Left lung (tissue), 10 donors: ENCODE results near the gene PARD6B. TPM values are rescaled to one million over a fixed set of nuclear protein-coding genes. Genes with fewer than 3 reads are reported as not detected.
"Not testable (repeated sequence)": the region's sequence is repeated elsewhere in the genome, so short reads cannot be mapped to it uniquely, and the experiment has no call there.

ENCODE experiments used
- ATAC-seq: fragments of 200-7000 bp; cut with Tn5 transposase; one replicate; pipeline ENCODE4 v1.9.1; 2020; ENCODE audit warnings: moderate library complexity
- DNase-seq, 4 donors: peaks; one replicate each; pipeline ENCODE4 v3.0.0-alpha.2; 2013 to 2020
- H3K27ac ChIP-seq, 2 donors: fragments of 200-600 bp; sonication (generic) in 1 of 2; one replicate each; pipeline versions ENCODE4 v1.5.0 to v1.8.0; 2020 to 2021
- H3K27me3 ChIP-seq, 2 donors: fragments of 200-600 bp; sonication (generic) in 1 of 2; one replicate each; pipeline versions ENCODE4 v1.5.0 to v1.8.0; 2020 to 2021
- H3K36me3 ChIP-seq, 2 donors: fragments of 200-600 bp; sonication (generic) in 1 of 2; one replicate each; pipeline versions ENCODE4 v1.5.0 to v1.8.0; 2020 to 2021
- H3K4me1 ChIP-seq, 2 donors: fragments of 200-600 bp; one replicate each; pipeline ENCODE4 v1.8.0; 2021
- H3K4me3 ChIP-seq, 2 donors: fragments of 200-600 bp; sonication (generic) in 1 of 2; one replicate each; pipeline versions ENCODE4 v1.5.0 to v1.8.0; 2020 to 2021; ENCODE audit warnings: mild to moderate bottlenecking in 1 of 2
- H3K9me3 ChIP-seq, 2 donors: fragments of 200-600 bp; sonication (generic) in 1 of 2; one replicate each; pipeline versions ENCODE4 v1.5.0 to v1.8.0; 2020 to 2021
- CTCF ChIP-seq, 2 donors: fragments of 200-600 bp; sonication (generic) in 1 of 2; IDR thresholded peaks; one replicate each; pipeline versions ENCODE4 v1.5.0 to v1.8.0; 2021; ENCODE audit warnings: antibody characterized with exemption in 2 of 2
- intact Hi-C, 2 donors: fragments of 100-400 bp; cut with DNase I; formaldehyde crosslinking; loops; one replicate each; pipeline versions ENCODE4 v1.11.2 to v1.14.2; 2022
- polyA plus RNA-seq, 6 donors: library from polyadenylated mRNA; unstranded; fragments of 120-200 nt; gene quantifications; one replicate each; pipeline ENCODE4 v1.2.1, GENCODE V29; 2013; ENCODE audit not compliant: insufficient read length in 6 of 6
- total RNA-seq, 2 donors: library from RNA; stranded (reverse); fragmentation: NEBNext Ultra II Directional; extraction: Animal tissue kit (Norgen Biotek cat#: 25700); gene quantifications; one replicate each; pipeline ENCODE4 v1.2.1, GENCODE V29; 2021
- donor health status: DM: no; HTN: yes; CAD: no.
- donor health status: DM: no; HTN: no; CAD: no.

The PARD6B gene
- total and polyA plus RNA-seq, 8 donors: 5.1 to 37.3 (median 7.5) TPM

GRCh38 chr20:50695135-50695872, 36.1 kb upstream of the PARD6B start:
- Histone ChIP-seq H3K4me3 (no peak overlapping the region), H3K27me3 (peaks cover 0 to 37% of the 10 kb centered on the region in 2 donors), H3K4me1 (peaks cover 0 to 29% of the 10 kb centered on the region in 2 donors), H3K27ac (no peak overlapping the region), H3K9me3 (no peaks in the 10 kb centered on the region), H3K36me3 (no peaks in the 10 kb centered on the region)
- intact Hi-C loops: no loop called here
- peak; percentile 43 for ATAC-seq
- DNase-seq: peak in 1 of 4 donors; percentile 59
- no peak for TF ChIP-seq CTCF (IDR thresholded peaks at IDR 0.05)

- H3K27ac ChIP-seq, H3K4me3 ChIP-seq, intact Hi-C loops: not testable (repeated sequence)
These were observed 33.1 kb upstream of the PARD6B start for GRCh38 chr20:50698255-50698654.

GRCh38 chr20:50699688-50700087, 31.7 kb upstream of the PARD6B start:
- no peaks in the 10 kb centered on the region for H3K36me3 ChIP-seq
- no peak for ATAC-seq
- intact Hi-C loops: no loop called here
- H3K9me3 ChIP-seq: no peaks in the 10 kb centered on the region
- H3K4me3 ChIP-seq: no peak overlapping the region
- H3K27ac ChIP-seq: no peak overlapping the region
- no peak for TF ChIP-seq CTCF (IDR thresholded peaks at IDR 0.05)
- no peaks in the 10 kb centered on the region for H3K27me3 ChIP-seq
- no peak for DNase-seq
- peaks cover 0 to 8% of the 10 kb centered on the region in 2 donors for H3K4me1 ChIP-seq

More at GRCh38 chr20:50698255-50698654, 33.1 kb upstream of the PARD6B start:
- not testable (repeated sequence) for ATAC-seq, H3K9me3 ChIP-seq, H3K4me1 ChIP-seq, H3K27me3 ChIP-seq, DNase-seq, H3K36me3 ChIP-seq

GRCh38 chr20:50701041-50701963, 30.1 kb upstream of the PARD6B start:
- Histone ChIP-seq H3K4me3 (no peak overlapping the region), H3K4me1 (no peaks in the 10 kb centered on the region), H3K27ac (no peak overlapping the region), H3K9me3 (no peaks in the 10 kb centered on the region), H3K27me3 (no peaks in the 10 kb centered on the region), H3K36me3 (no peaks in the 10 kb centered on the region)
- ATAC-seq (no peak), DNase-seq (no peak)
- intact Hi-C loops: no loop called here
- no peak for TF ChIP-seq CTCF (IDR thresholded peaks at IDR 0.05)

GRCh38 chr20:50703651-50704438, 27.5 kb upstream of the PARD6B start:
- H3K9me3 ChIP-seq, H3K4me3 ChIP-seq, DNase-seq, H3K36me3 ChIP-seq, ATAC-seq, H3K27me3 ChIP-seq, H3K4me1 ChIP-seq, H3K27ac ChIP-seq, intact Hi-C loops: not testable (repeated sequence)
